Common myeloid progenitor, CD34-positive (primary cell): Measurements from ENCODE around the gene P3H2.

Experiments used
- CTCF ChIA-PET: fragments of 350-600 bp; sonication (Branson Sonifier 250); formaldehyde crosslinking; loops from one replicate; lab custom pipeline; 2021; ENCODE audit warnings: antibody characterized with exemption; lab: Charles Lee
- POLR2A ChIA-PET: fragments of 350-600 bp; sonication (Branson Sonifier 250); formaldehyde crosslinking; loops from one replicate; lab custom pipeline; 2021; ENCODE audit warnings: antibody characterized with exemption; lab: Charles Lee
- DNase-seq, 3 donors: peaks; one replicate each; pipeline versions ENCODE4 v3.0.0 to v3.0.0-alpha.2; 2013
- H3K27ac ChIP-seq, 2 experiments: 1 replicate in 1 of 2; 2 replicates in 1 of 2; pipeline ENCODE4 v1.7.0; 2013; ENCODE audit warnings: inconsistent platforms in 2 of 2, low read length in 2 of 2, mild to moderate bottlenecking in 2 of 2, low read depth in 1 of 2, moderate library complexity in 1 of 2; ENCODE audit not compliant: severe bottlenecking in 2 of 2, insufficient read depth in 1 of 2, poor library complexity in 1 of 2
- H3K27me3 ChIP-seq, 5 experiments: replicated peaks in 2 of 5; 1 replicate in 3 of 5; 2 replicates in 2 of 5; pipeline versions ENCODE4 v1.6.1 to v1.7.0; 2013; ENCODE audit warnings: low read length in 4 of 5, mild to moderate bottlenecking in 2 of 5, moderate library complexity in 2 of 5, inconsistent platforms in 1 of 5; ENCODE audit not compliant: insufficient read depth in 5 of 5, control insufficient read depth in 4 of 5
- H3K36me3 ChIP-seq, 4 experiments: 1 replicate in 2 of 4; 2 replicates in 2 of 4; pipeline versions ENCODE4 v1.6.1 to v1.7.0; 2013; ENCODE audit warnings: low read length in 3 of 4, control low read depth in 1 of 4, mild to moderate bottlenecking in 1 of 4; ENCODE audit not compliant: control insufficient read depth in 4 of 4, insufficient read depth in 4 of 4
- H3K4me1 ChIP-seq, 4 experiments: 1 replicate in 3 of 4; 2 replicates in 1 of 4; pipeline versions ENCODE4 v1.6.1 to v1.7.1; 2013; ENCODE audit warnings: low read length in 3 of 4, mild to moderate bottlenecking in 3 of 4, control low read depth in 1 of 4, inconsistent platforms in 1 of 4, moderate library complexity in 1 of 4; ENCODE audit not compliant: control insufficient read depth in 4 of 4, insufficient read depth in 4 of 4; ENCODE audit errors: control extremely low read depth in 1 of 4
- H3K4me3 ChIP-seq, 7 experiments: 1 replicate in 4 of 7; 2 replicates in 3 of 7; pipeline versions ENCODE4 v1.5.1 to v1.7.0; 2013; ENCODE audit warnings: mild to moderate bottlenecking in 7 of 7, low read length in 6 of 7, moderate library complexity in 6 of 7, inconsistent platforms in 2 of 7, low read depth in 2 of 7, control low read depth in 1 of 7; ENCODE audit not compliant: insufficient read depth in 4 of 7, control insufficient read depth in 1 of 7; ENCODE audit errors: extremely low read depth in 1 of 7
- H3K9me3 ChIP-seq, 5 experiments: 1 replicate in 4 of 5; 2 replicates in 1 of 5; pipeline versions ENCODE4 v1.6.1 to v1.7.1; 2013; ENCODE audit warnings: low read length in 4 of 5, mild to moderate bottlenecking in 2 of 5, inconsistent platforms in 1 of 5, low read depth in 1 of 5, moderate library complexity in 1 of 5; ENCODE audit not compliant: control insufficient read depth in 4 of 5, insufficient read depth in 2 of 5; ENCODE audit errors: control extremely low read depth in 1 of 5
- WGBS: methylation state at CpG from one replicate; pipeline ENCODE4 v1.1.5; 2013; ENCODE audit not compliant: insufficient coverage; 5-methylcytosine and 5-hydroxymethylcytosine counted together

Gene P3H2

GRCh38 chr3:189921770-189922169, 198.9 kb downstream of the P3H2 start:
- Histone ChIP-seq H3K27ac (no peak overlapping the region), H3K27me3 (no peaks in the 10 kb centered on the region), H3K36me3 (no peaks in the 10 kb centered on the region), H3K4me1 (no peaks in the 10 kb centered on the region), H3K9me3 (no peaks in the 10 kb centered on the region), H3K4me3 (no peak overlapping the region)
- DNase-seq = no peak
- CTCF ChIA-PET = interaction anchor here (1.0 kb wide), 1 partner anchor 14 kb away, joined by 3 read pairs; no protein-coding TSS in a partner anchor
- POLR2A ChIA-PET = no interaction called here

GRCh38 chr3:189914799-189915198, 205.9 kb downstream of the P3H2 start:
- CTCF ChIA-PET = no interaction called here
- Histone ChIP-seq H3K36me3 (no peaks in the 10 kb centered on the region), H3K27ac (no peak overlapping the region), H3K4me1 (no peaks in the 10 kb centered on the region), H3K9me3 (no peaks in the 10 kb centered on the region), H3K4me3 (no peak overlapping the region), H3K27me3 (no peaks in the 10 kb centered on the region)
- WGBS = no CpG with 5 or more reads among the region's 3 CpGs
- DNase-seq = no peak
- POLR2A ChIA-PET = no interaction called here

GRCh38 chr3:189911001-189911400, 209.7 kb downstream of the P3H2 start:
- DNase-seq = no peak
- CTCF ChIA-PET = no interaction called here
- Histone ChIP-seq H3K27me3 (no peaks in the 10 kb centered on the region), H3K4me1 (no peaks in the 10 kb centered on the region), H3K36me3 (no peaks in the 10 kb centered on the region), H3K4me3 (no peak overlapping the region), H3K9me3 (no peaks in the 10 kb centered on the region), H3K27ac (no peak overlapping the region)
- POLR2A ChIA-PET = no interaction called here
- 60% methylated on average over 1 of the region's 1 CpG for WGBS

- Histone ChIP-seq H3K27me3 (no peaks in the 10 kb centered on the region), H3K9me3 (no peaks in the 10 kb centered on the region), H3K36me3 (no peaks in the 10 kb centered on the region), H3K4me3 (no peak overlapping the region), H3K4me1 (no peaks in the 10 kb centered on the region), H3K27ac (no peak overlapping the region)
- CTCF ChIA-PET = no interaction called here
- no peak for DNase-seq
- WGBS = no CpG with 5 or more reads among the region's 2 CpGs
- POLR2A ChIA-PET = no interaction called here
Measured at GRCh38 chr3:189909573-189909972, 211.1 kb downstream of the P3H2 start.

- ChIA-PET CTCF (no interaction called here), POLR2A (interaction anchor here (0.5 kb wide), 1 partner anchor 870 kb away, joined by 3 read pairs; no protein-coding TSS in a partner anchor)
- no peak for DNase-seq
- 100% methylated on average over 2 of the region's 3 CpGs for WGBS
- Histone ChIP-seq H3K4me1 (no peaks in the 10 kb centered on the region), H3K4me3 (no peak overlapping the region), H3K9me3 (no peaks in the 10 kb centered on the region), H3K27ac (no peak overlapping the region), H3K27me3 (no peaks in the 10 kb centered on the region), H3K36me3 (no peaks in the 10 kb centered on the region)
Measured at GRCh38 chr3:189909139-189909538, 211.6 kb downstream of the P3H2 start.

GRCh38 chr3:189908646-189909045, 212.1 kb downstream of the P3H2 start:
- no peak overlapping the region for H3K27ac ChIP-seq
- no peaks in the 10 kb centered on the region for H3K4me1 ChIP-seq
- no peaks in the 10 kb centered on the region for H3K36me3 ChIP-seq
- ChIA-PET CTCF (interaction anchor here (1.2 kb wide), 1 partner anchor 13 kb away, joined by 3 read pairs; no protein-coding TSS in a partner anchor), POLR2A (interaction anchor here (0.5 kb wide), 1 partner anchor 869 kb away, joined by 3 read pairs; no protein-coding TSS in a partner anchor)
- DNase-seq = no peak
- H3K9me3 ChIP-seq = no peaks in the 10 kb centered on the region
- H3K4me3 ChIP-seq = no peak overlapping the region
- no peaks in the 10 kb centered on the region for H3K27me3 ChIP-seq

- Histone ChIP-seq H3K27ac (no peak overlapping the region), H3K4me1 (no peaks in the 10 kb centered on the region), H3K9me3 (no peaks in the 10 kb centered on the region), H3K36me3 (no peaks in the 10 kb centered on the region), H3K4me3 (no peak overlapping the region), H3K27me3 (no peaks in the 10 kb centered on the region)
- ChIA-PET CTCF (interaction anchor here (1.2 kb wide), 1 partner anchor 14 kb away, joined by 3 read pairs; no protein-coding TSS in a partner anchor), POLR2A (no interaction called here)
- WGBS = 96% methylated on average over 5 of the region's 6 CpGs
- DNase-seq = no peak
Measured at GRCh38 chr3:189907803-189908202, 212.9 kb downstream of the P3H2 start.
